Measurements from ENCODE around the gene ITIH5. TPM values are rescaled to one million over a fixed set of nuclear protein-coding genes. Genes with fewer than 3 reads are reported as not detected.
A peak's percentile ranks its signal among the peaks of the same experiment; 100 is the strongest.

The ITIH5 gene
- total RNA-seq, 2 donors from 2014 or later: 15.9 to 74.5 TPM

DNA sequence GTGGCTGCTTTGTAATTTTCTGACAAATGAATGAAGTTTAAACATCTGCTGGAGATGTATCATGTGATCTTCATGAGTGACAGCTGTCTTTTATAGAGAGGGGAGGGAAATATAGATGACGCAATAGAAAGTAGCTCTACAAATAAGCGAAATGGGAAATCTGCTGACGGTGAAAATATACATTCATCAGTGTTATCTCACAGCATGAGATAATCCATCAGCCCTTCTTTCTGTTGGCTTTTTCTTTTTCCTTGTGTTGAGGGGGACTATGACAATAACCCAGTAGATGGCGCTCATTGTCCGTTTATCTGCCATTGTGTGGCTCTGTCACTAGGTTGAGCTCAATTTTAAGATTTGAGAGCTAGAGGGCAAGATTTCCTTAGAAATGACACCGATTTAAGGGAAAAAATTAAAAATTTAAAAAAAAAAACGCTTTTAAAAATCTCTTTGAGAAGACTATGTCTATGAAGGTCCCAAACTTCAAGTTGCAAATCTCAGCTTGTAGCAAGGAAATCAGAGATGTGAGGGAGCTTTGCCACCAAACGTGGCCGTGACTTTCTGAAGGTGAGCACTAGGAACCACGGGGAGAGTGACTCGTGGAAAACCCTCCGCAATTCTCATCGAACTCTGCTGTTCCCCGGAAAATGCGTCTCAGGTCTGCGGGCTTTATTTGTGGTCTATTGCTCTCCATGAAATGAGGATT is 141.3 kb downstream of the ITIH5 start:
- peak; percentile 69 for TF ChIP-seq CTCF (IDR thresholded peaks at IDR 0.05)
- DNase-seq (ENCODE audit: low spot score): no peak
- no peak overlapping the region for H3K27ac ChIP-seq
- H3K9me3 ChIP-seq: no peaks in the 10 kb centered on the region
- H3K27me3 ChIP-seq (replicated peaks; ENCODE audit: insufficient read depth): no peaks in the 10 kb centered on the region
- no peak overlapping the region for H3K4me3 ChIP-seq
- H3K4me1 ChIP-seq (ENCODE audit: control insufficient read depth in 1 of 2, low read depth in 2 of 2): no peaks in the 10 kb centered on the region
- peak; percentile 79 for ATAC-seq (ENCODE audit: insufficient number of reproducible peaks, low FRiP score, low read depth)
- no peaks in the 10 kb centered on the region for H3K36me3 ChIP-seq

DNA sequence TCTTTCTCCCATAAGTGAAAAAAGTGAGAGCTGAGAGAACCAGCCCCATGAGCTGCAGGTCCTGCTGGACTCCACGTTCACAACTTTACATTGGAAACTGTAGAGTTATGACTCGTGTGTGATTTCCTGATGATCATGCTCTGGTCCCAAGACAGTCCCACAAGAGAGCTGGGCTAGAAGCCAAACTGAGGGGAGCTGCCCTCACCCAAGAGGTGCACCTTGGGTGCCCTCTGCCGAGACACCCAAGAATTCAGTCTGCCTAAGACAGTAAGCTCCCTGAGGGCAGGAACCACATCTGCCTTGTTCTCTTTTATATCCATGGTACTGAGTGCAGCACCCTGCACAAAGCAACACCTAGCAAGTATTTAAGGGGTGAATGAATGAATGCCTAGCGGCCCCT is 143.1 kb downstream of the ITIH5 start:
- Histone ChIP-seq H3K4me1 (ENCODE audit: control insufficient read depth in 1 of 2, low read depth in 2 of 2) (no peaks in the 10 kb centered on the region), H3K27ac (no peak overlapping the region), H3K9me3 (no peaks in the 10 kb centered on the region), H3K27me3 (replicated peaks; ENCODE audit: insufficient read depth) (no peaks in the 10 kb centered on the region), H3K4me3 (no peak overlapping the region), H3K36me3 (no peaks in the 10 kb centered on the region)
- no peak for DNase-seq (ENCODE audit: low spot score)
- no peak for ATAC-seq (ENCODE audit: insufficient number of reproducible peaks, low FRiP score, low read depth)
- TF ChIP-seq CTCF (IDR thresholded peaks at IDR 0.05): no peak

- Histone ChIP-seq H3K4me3 (no peak overlapping the region), H3K27ac (no peak overlapping the region)
- no peak for TF ChIP-seq CTCF (IDR thresholded peaks at IDR 0.05)
Measured at GRCh38 chr10:7520507-7521485, 146.0 kb downstream of the ITIH5 start.

DNA sequence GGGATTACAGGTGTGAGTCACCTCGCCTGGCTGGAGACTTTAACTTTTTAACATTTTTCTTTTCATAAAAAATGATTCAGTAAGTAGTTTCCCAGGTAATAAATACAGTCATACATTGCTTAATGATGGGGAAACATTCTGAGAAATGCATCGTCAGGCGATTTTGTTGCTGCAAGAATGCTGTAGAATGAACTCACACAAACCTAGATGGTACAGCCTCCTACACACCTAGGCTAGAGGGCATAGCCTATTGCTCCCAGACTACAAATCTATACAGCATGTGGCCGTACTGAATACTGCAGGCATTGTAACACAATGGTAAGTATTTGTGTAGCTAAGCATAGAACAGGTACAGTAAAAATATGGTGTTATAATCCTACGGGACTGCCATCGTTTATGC is 147.4 kb downstream of the ITIH5 start:
- DNase-seq (ENCODE audit: low spot score) (no peak), ATAC-seq (ENCODE audit: insufficient number of reproducible peaks, low FRiP score, low read depth) (no peak)
- H3K27ac ChIP-seq: no peak overlapping the region
- H3K9me3 ChIP-seq: no peaks in the 10 kb centered on the region
- H3K4me3 ChIP-seq: no peak overlapping the region
- no peak for TF ChIP-seq CTCF (IDR thresholded peaks at IDR 0.05)
- H3K27me3 ChIP-seq (replicated peaks; ENCODE audit: insufficient read depth): no peaks in the 10 kb centered on the region
- H3K36me3 ChIP-seq: no peaks in the 10 kb centered on the region
- H3K4me1 ChIP-seq (ENCODE audit: control insufficient read depth in 1 of 2, low read depth in 2 of 2): no peaks in the 10 kb centered on the region

More at GRCh38 chr10:7520507-7521485, 146.0 kb downstream of the ITIH5 start:
- Histone ChIP-seq H3K4me1 (ENCODE audit: control insufficient read depth in 1 of 2, low read depth in 2 of 2) (no peaks in the 10 kb centered on the region), H3K36me3 (no peaks in the 10 kb centered on the region), H3K27me3 (replicated peaks; ENCODE audit: insufficient read depth) (no peaks in the 10 kb centered on the region), H3K9me3 (no peaks in the 10 kb centered on the region)
- ATAC-seq (ENCODE audit: insufficient number of reproducible peaks, low FRiP score, low read depth) (no peak), DNase-seq (ENCODE audit: low spot score) (no peak)

GRCh38 chr10:7518693-7519092 is 148.1 kb downstream of the ITIH5 start:
- Histone ChIP-seq H3K9me3 (no peaks in the 10 kb centered on the region), H3K36me3 (no peaks in the 10 kb centered on the region), H3K4me1 (ENCODE audit: control insufficient read depth in 1 of 2, low read depth in 2 of 2) (no peaks in the 10 kb centered on the region), H3K27ac (no peak overlapping the region), H3K4me3 (no peak overlapping the region), H3K27me3 (replicated peaks; ENCODE audit: insufficient read depth) (no peaks in the 10 kb centered on the region)
- no peak for DNase-seq (ENCODE audit: low spot score)
- ATAC-seq (ENCODE audit: insufficient number of reproducible peaks, low FRiP score, low read depth): no peak
- no peak for TF ChIP-seq CTCF (IDR thresholded peaks at IDR 0.05)

Data from thoracic aorta (tissue), 2 donors.